DOHH2 (cell line): Measurements from ENCODE around the gene LSM14B.

ENCODE experiments used
- H3F3A ChIP-seq: fragments of 200-600 bp; sonication (generic), shearing (Covaris generic); 2 replicates; pipeline ENCODE4 v1.6.0; 2016; ENCODE audit warnings: antibody characterized with exemption, mild to moderate bottlenecking; ENCODE audit not compliant: control insufficient read depth, insufficient read depth
- H3K27ac ChIP-seq: fragments of 200-600 bp; sonication (generic); 2 replicates; pipeline ENCODE4 v1.5.1; 2014; ENCODE audit warnings: low read depth, mild to moderate bottlenecking, low read length, moderate library complexity
- H3K27me3 ChIP-seq: fragments of 200-600 bp; sonication (generic); 2 replicates; pipeline ENCODE4 v1.6.1; 2014; ENCODE audit warnings: mild to moderate bottlenecking, low read length, mixed read lengths; ENCODE audit not compliant: control insufficient read depth
- H3K36me3 ChIP-seq: fragments of 200-600 bp; sonication (generic); 2 replicates; pipeline ENCODE4 v1.6.1; 2014; ENCODE audit warnings: mild to moderate bottlenecking, low read length, moderate library complexity, mixed read lengths; ENCODE audit not compliant: control insufficient read depth
- H3K4me1 ChIP-seq: fragments of 200-600 bp; sonication (generic); 2 replicates; pipeline ENCODE4 v1.6.1; 2014; ENCODE audit warnings: mild to moderate bottlenecking, low read length, mixed read lengths; ENCODE audit not compliant: control insufficient read depth
- H3K4me2 ChIP-seq: fragments of 200-600 bp; sonication (generic); 2 replicates; pipeline ENCODE4 v1.6.0; 2014; ENCODE audit warnings: mild to moderate bottlenecking, low read length, moderate library complexity
- H3K4me3 ChIP-seq: fragments of 200-600 bp; sonication (generic); 2 replicates; pipeline ENCODE4 v1.5.1; 2014; ENCODE audit warnings: mild to moderate bottlenecking, low read length, mixed read lengths
- H3K79me2 ChIP-seq: fragments of 200-600 bp; sonication (generic); 2 replicates; pipeline ENCODE4 v1.6.1; 2014; ENCODE audit warnings: mild to moderate bottlenecking, low read length, mixed read lengths; ENCODE audit not compliant: control insufficient read depth
- H3K9me2 ChIP-seq: fragments of 200-600 bp; sonication (generic); replicated peaks from 2 replicates; pipeline ENCODE4 v1.6.1; 2014; ENCODE audit warnings: mild to moderate bottlenecking, low read length, mixed read lengths; ENCODE audit not compliant: control insufficient read depth
- H3K9me3 ChIP-seq: fragments of 200-600 bp; sonication (generic); 2 replicates; pipeline ENCODE4 v1.6.1; 2014; ENCODE audit warnings: antibody characterized with exemption, low read length, mixed read lengths; ENCODE audit not compliant: control insufficient read depth, insufficient read depth
- H4K20me1 ChIP-seq: fragments of 200-600 bp; sonication (generic); 2 replicates; pipeline ENCODE4 v1.6.0; 2014; ENCODE audit warnings: low read depth, mild to moderate bottlenecking, antibody characterized with exemption, low read length, moderate library complexity; ENCODE audit not compliant: control insufficient read depth, insufficient read depth
- EZH2phosphoT487 ChIP-seq: fragments of 200-600 bp; sonication (generic); IDR thresholded peaks from 2 replicates; pipeline ENCODE4 v1.6.1; 2017; ENCODE audit warnings: borderline replicate concordance, mild to moderate bottlenecking, antibody characterized with exemption, low read length, moderate library complexity, mixed read lengths
- TF ChIP-seq, protein P1 (sequence below): fragments of 200-600 bp; sonication (generic); IDR thresholded peaks from one replicate; pipeline ENCODE4 v1.5.1; 2014; ENCODE audit warnings: antibody characterized with exemption, mild to moderate bottlenecking, low read depth, low read length; ENCODE audit not compliant: poor library complexity, severe bottlenecking

Gene LSM14B

DNA sequence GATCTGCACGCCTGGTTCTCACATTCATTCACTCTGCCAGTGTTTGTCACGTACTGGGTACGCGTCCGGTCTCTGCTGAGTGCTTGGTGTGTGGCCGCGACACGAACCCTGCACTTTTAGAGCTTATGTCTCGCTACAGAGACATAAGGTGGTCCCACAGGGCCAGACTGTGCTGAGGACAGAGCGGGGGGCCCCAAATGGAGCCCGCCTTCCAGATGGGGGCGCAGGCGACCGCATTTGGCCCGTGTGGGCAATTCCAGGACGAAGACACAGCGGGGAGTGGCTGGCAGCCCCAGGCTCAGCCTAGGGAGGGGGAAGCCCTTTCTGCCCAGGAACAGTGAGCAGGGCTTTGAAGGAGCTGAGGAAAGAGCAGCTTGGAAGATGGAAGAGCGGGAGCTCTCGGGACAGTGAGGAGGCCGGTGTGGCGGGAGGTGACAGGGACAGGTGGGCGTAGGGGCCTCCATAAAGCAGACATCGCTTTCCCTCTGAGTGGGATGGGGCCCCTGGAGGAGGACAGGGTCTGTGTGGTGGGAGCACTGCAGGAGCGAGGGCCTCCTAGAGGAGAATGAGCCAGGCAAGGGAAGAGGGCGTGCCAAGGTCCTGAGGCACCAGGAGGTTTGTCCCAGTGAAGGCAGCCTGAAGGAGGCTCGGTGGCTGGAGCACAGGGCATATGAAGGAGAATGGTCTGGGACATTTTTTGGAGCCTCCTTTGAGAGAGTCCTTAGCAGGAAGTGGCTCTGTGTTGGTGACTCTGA lies 52.8 kb downstream of the LSM14B start:
- no peaks in the 10 kb centered on the region; the same call in 1 of the 2 replicates for H3K36me3 ChIP-seq
- H3K4me2 ChIP-seq = no peak overlapping the region
- no peak overlapping the region for H3K27ac ChIP-seq
- no peaks in the 10 kb centered on the region for H3K79me2 ChIP-seq
- no peaks in the 10 kb centered on the region for H3K9me2 ChIP-seq
- peaks cover 4% of the 10 kb centered on the region for H3F3A ChIP-seq
- no peak overlapping the region for H3K4me3 ChIP-seq
- no peaks in the 10 kb centered on the region for H4K20me1 ChIP-seq
- H3K27me3 ChIP-seq = no peaks in the 10 kb centered on the region
- no peaks in the 10 kb centered on the region for H3K4me1 ChIP-seq
- TF ChIP-seq EZH2phosphoT487 = no peak
- TF ChIP-seq, protein P1, sequence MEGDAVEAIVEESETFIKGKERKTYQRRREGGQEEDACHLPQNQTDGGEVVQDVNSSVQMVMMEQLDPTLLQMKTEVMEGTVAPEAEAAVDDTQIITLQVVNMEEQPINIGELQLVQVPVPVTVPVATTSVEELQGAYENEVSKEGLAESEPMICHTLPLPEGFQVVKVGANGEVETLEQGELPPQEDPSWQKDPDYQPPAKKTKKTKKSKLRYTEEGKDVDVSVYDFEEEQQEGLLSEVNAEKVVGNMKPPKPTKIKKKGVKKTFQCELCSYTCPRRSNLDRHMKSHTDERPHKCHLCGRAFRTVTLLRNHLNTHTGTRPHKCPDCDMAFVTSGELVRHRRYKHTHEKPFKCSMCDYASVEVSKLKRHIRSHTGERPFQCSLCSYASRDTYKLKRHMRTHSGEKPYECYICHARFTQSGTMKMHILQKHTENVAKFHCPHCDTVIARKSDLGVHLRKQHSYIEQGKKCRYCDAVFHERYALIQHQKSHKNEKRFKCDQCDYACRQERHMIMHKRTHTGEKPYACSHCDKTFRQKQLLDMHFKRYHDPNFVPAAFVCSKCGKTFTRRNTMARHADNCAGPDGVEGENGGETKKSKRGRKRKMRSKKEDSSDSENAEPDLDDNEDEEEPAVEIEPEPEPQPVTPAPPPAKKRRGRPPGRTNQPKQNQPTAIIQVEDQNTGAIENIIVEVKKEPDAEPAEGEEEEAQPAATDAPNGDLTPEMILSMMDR = no peak
- H3K9me3 ChIP-seq = no peaks in the 10 kb centered on the region

DNA sequence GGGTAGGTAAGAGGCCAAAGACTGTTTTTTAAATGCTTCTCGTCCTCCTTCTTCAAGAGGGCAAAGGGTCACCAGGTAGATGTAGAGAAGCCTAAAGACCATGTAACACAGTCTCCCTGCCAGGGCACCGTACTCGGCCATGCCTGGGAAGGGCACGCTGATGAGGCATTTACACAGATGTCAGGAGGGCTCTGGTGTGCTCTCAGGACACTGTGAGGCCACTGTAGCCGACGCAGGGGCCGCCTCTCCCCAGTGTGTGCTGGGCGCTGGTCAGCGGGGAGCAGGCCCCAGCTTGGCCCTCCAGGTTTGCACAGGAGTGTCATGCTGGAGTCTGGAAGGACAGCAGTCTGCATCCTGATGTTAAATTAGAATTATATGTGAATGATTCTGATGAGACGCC lies 53.4 kb downstream of the LSM14B start:
- Histone ChIP-seq H3K4me2 (no peak overlapping the region), H3K4me1 (no peaks in the 10 kb centered on the region), H4K20me1 (no peaks in the 10 kb centered on the region), H3K36me3 (no peaks in the 10 kb centered on the region; the same call in 1 of the 2 replicates), H3K27me3 (no peaks in the 10 kb centered on the region), H3K4me3 (no peak overlapping the region), H3F3A (peaks cover 6% of the 10 kb centered on the region), H3K9me3 (no peaks in the 10 kb centered on the region), H3K27ac (no peak overlapping the region), H3K9me2 (no peaks in the 10 kb centered on the region), H3K79me2 (no peaks in the 10 kb centered on the region)
- TF ChIP-seq, protein P1 = no peak
- TF ChIP-seq EZH2phosphoT487 = no peak

DNA sequence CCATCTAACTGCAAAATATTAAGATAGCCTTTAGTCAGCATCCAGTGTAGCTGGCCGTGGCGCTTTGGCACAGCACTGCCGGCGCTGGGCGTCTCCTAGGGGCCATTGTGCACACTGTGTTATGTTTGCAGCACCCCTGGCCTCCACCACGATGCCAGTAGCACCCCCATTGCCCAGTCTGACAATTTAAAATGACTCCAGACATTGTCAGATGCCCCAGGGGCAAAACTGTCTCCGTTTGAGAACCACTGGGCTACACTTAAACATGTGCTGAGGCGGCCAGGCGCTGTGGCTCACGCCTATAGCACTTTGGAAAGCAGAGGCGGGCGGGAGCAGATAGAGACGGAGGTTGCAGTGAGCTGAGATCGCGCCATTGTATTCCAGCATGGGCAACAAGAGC lies 54.6 kb downstream of the LSM14B start:
- Histone ChIP-seq H3K4me3 (no peak overlapping the region), H3K9me3 (no peaks in the 10 kb centered on the region), H3K79me2 (peaks cover 2% of the 10 kb centered on the region), H4K20me1 (no peaks in the 10 kb centered on the region), H3K4me1 (peaks cover 8% of the 10 kb centered on the region), H3K36me3 (no peaks in the 10 kb centered on the region; the same call in 1 of the 2 replicates), H3F3A (peaks cover 8% of the 10 kb centered on the region), H3K9me2 (no peaks in the 10 kb centered on the region), H3K27ac (no peak overlapping the region), H3K4me2 (no peak overlapping the region), H3K27me3 (no peaks in the 10 kb centered on the region)
- TF ChIP-seq, protein P1 = no peak
- no peak for TF ChIP-seq EZH2phosphoT487
